HUES64 (cell line): ENCODE data around the gene KIAA0408. TPM values are rescaled to one million over a fixed set of nuclear protein-coding genes. Genes with fewer than 3 reads are reported as not detected.

Experiments
- H3K27ac ChIP-seq: 2 replicates; pipeline ENCODE4 v1.7.0; 2013; ENCODE audit warnings: low read depth, low read length, inconsistent platforms
- H3K27me3 ChIP-seq: 2 replicates; pipeline ENCODE4 v1.6.1; 2013; ENCODE audit warnings: mild to moderate bottlenecking, low read length; ENCODE audit not compliant: insufficient read depth
- H3K36me3 ChIP-seq: 2 replicates; pipeline ENCODE4 v1.6.1; 2013; ENCODE audit warnings: mild to moderate bottlenecking, low read length; ENCODE audit not compliant: insufficient read depth
- H3K4me1 ChIP-seq: 2 replicates; pipeline ENCODE4 v1.6.1; 2013; ENCODE audit warnings: mild to moderate bottlenecking, low read length, moderate library complexity; ENCODE audit not compliant: insufficient read depth
- H3K4me3 ChIP-seq: 2 replicates; pipeline ENCODE4 v1.5.1; 2013; ENCODE audit warnings: mild to moderate bottlenecking, low read length, moderate library complexity
- H3K9ac ChIP-seq: 2 replicates; pipeline ENCODE4 v1.6.1; 2013; ENCODE audit warnings: mild to moderate bottlenecking, low read depth, low read length
- H3K9me3 ChIP-seq: 2 replicates; pipeline ENCODE4 v1.6.1; 2013; ENCODE audit warnings: low read depth, low read length; ENCODE audit not compliant: insufficient read depth
- WGBS: fragments of 150-250, 120-280 bp; methylation state at CpG from one replicate; pipeline ENCODE4 v1.1.7; 2013; ENCODE audit warnings: missing lambda C conversion rate; 5-methylcytosine and 5-hydroxymethylcytosine counted together
- polyA plus RNA-seq, 2 experiments: library from polyadenylated mRNA; stranded (reverse); fragments of 50-300 nt; gene quantifications; one replicate each; pipeline ENCODE4 v1.2.3, GENCODE V29; 2013

Gene KIAA0408
- 6.2 TPM for polyA plus RNA-seq (2013, experiment 1 of 2)
- 4.2 TPM for polyA plus RNA-seq (2013, experiment 2 of 2)

GRCh38 chr6:127459231-127459641, at the start of gene KIAA0408:
Gene KIAA0408 (minus strand): TSS chr6:127459389. CDS start chr6:127453981, 5,408 bp downstream.
- Histone ChIP-seq H3K9ac (no peak within 1 kb of the TSS), H3K4me3 (no peak within 1 kb of the TSS), H3K4me1 (peaks cover 28% of the 10 kb centered on the region), H3K27ac (no peak within 1 kb of the TSS), H3K36me3 (no peaks in the 10 kb centered on the region), H3K9me3 (no peaks in the 10 kb centered on the region), H3K27me3 (no peaks in the 10 kb centered on the region)
- WGBS = 15% methylated on average over 4 of the region's 4 CpGs

GRCh38 chr6:127506894-127507293, 47.7 kb upstream of the KIAA0408 start:
- Histone ChIP-seq H3K4me1 (no peaks in the 10 kb centered on the region), H3K27me3 (no peaks in the 10 kb centered on the region), H3K36me3 (peaks cover 34% of the 10 kb centered on the region), H3K9ac (no peak overlapping the region), H3K4me3 (no peak overlapping the region), H3K27ac (no peak overlapping the region), H3K9me3 (no peaks in the 10 kb centered on the region)
- WGBS = 88% methylated on average over 1 of the region's 1 CpG

- no peaks in the 10 kb centered on the region; the same call in 1 of the 2 replicates for H3K36me3 ChIP-seq
Measured at GRCh38 chr6:127503022-127503421, 43.8 kb upstream of the KIAA0408 start.

GRCh38 chr6:127497410-127497809, 38.2 kb upstream of the KIAA0408 start:
- no peak overlapping the region for H3K9ac ChIP-seq
- H3K4me1 ChIP-seq = no peaks in the 10 kb centered on the region
- no peaks in the 10 kb centered on the region for H3K9me3 ChIP-seq
- no peak overlapping the region for H3K4me3 ChIP-seq
- H3K27ac ChIP-seq = no peak overlapping the region
- WGBS = 86% methylated on average over 1 of the region's 1 CpG
- no peaks in the 10 kb centered on the region for H3K27me3 ChIP-seq
- H3K36me3 ChIP-seq = no peaks in the 10 kb centered on the region; the same call in 1 of the 2 replicates

More at GRCh38 chr6:127503022-127503421, 43.8 kb upstream of the KIAA0408 start:
- WGBS = 94% methylated on average over 3 of the region's 3 CpGs
- H3K9me3 ChIP-seq = no peaks in the 10 kb centered on the region
- no peak overlapping the region for H3K4me3 ChIP-seq
- no peak overlapping the region for H3K9ac ChIP-seq
- H3K27ac ChIP-seq = no peak overlapping the region
- H3K4me1 ChIP-seq = no peaks in the 10 kb centered on the region
- H3K27me3 ChIP-seq = no peaks in the 10 kb centered on the region

GRCh38 chr6:127496471-127496870, 37.3 kb upstream of the KIAA0408 start:
- WGBS = 90% methylated on average over 1 of the region's 1 CpG
- no peak overlapping the region for H3K9ac ChIP-seq
- no peak overlapping the region for H3K27ac ChIP-seq
- no peaks in the 10 kb centered on the region for H3K9me3 ChIP-seq
- no peak overlapping the region for H3K4me3 ChIP-seq
- peaks cover 2% of the 10 kb centered on the region; the same call in 1 of the 2 replicates for H3K36me3 ChIP-seq
- no peaks in the 10 kb centered on the region for H3K27me3 ChIP-seq
- H3K4me1 ChIP-seq = no peaks in the 10 kb centered on the region

GRCh38 chr6:127494240-127494767, 35.1 kb upstream of the KIAA0408 start:
- H3K27ac ChIP-seq = no peak overlapping the region
- no peak overlapping the region for H3K9ac ChIP-seq
- no peaks in the 10 kb centered on the region for H3K27me3 ChIP-seq
- no peaks in the 10 kb centered on the region for H3K4me1 ChIP-seq
- no peak overlapping the region for H3K4me3 ChIP-seq
- peaks cover 19% of the 10 kb centered on the region for H3K36me3 ChIP-seq
- H3K9me3 ChIP-seq = peaks cover 4% of the 10 kb centered on the region; the same call in 1 of the 2 replicates

GRCh38 chr6:127489248-127489647, 30.1 kb upstream of the KIAA0408 start:
- 100% methylated on average over 1 of the region's 1 CpG for WGBS
- peaks cover 4% of the 10 kb centered on the region; the same call in 1 of the 2 replicates for H3K9me3 ChIP-seq

GRCh38 chr6:127486934-127487333, 27.7 kb upstream of the KIAA0408 start:
- Histone ChIP-seq H3K27me3 (no peaks in the 10 kb centered on the region), H3K36me3 (peaks cover 19% of the 10 kb centered on the region), H3K9me3 (peaks cover 4% of the 10 kb centered on the region; the same call in 1 of the 2 replicates), H3K4me1 (peaks cover 53% of the 10 kb centered on the region), H3K27ac (no peak overlapping the region), H3K4me3 (no peak overlapping the region), H3K9ac (no peak overlapping the region)
- 96% methylated on average over 3 of the region's 3 CpGs for WGBS

More at GRCh38 chr6:127489248-127489647, 30.1 kb upstream of the KIAA0408 start:
- Histone ChIP-seq H3K4me1 (peaks cover 31% of the 10 kb centered on the region), H3K9ac (no peak overlapping the region), H3K27ac (no peak overlapping the region), H3K36me3 (peaks cover 19% of the 10 kb centered on the region), H3K27me3 (no peaks in the 10 kb centered on the region), H3K4me3 (no peak overlapping the region)

GRCh38 chr6:127484212-127484863, 25.1 kb upstream of the KIAA0408 start:
- Histone ChIP-seq H3K27ac (peak overlapping the region; percentile 82), H3K27me3 (no peaks in the 10 kb centered on the region), H3K9me3 (no peaks in the 10 kb centered on the region), H3K36me3 (no peaks in the 10 kb centered on the region; the same call in 1 of the 2 replicates), H3K9ac (peak overlapping the region; percentile 52), H3K4me3 (no peak overlapping the region; the same call in 1 of the 2 replicates), H3K4me1 (peaks cover 59% of the 10 kb centered on the region)
- 81% methylated on average over 2 of the region's 3 CpGs for WGBS

- H3K27ac ChIP-seq = peak overlapping the region; percentile 94
- peak overlapping the region; percentile 52 for H3K9ac ChIP-seq
Measured at GRCh38 chr6:127483399-127484055, 24.3 kb upstream of the KIAA0408 start.

GRCh38 chr6:127482325-127482724, 23.1 kb upstream of the KIAA0408 start:
- H3K4me1 ChIP-seq = peaks cover 54% of the 10 kb centered on the region
- H3K4me3 ChIP-seq = no peak overlapping the region
- H3K36me3 ChIP-seq = peaks cover 7% of the 10 kb centered on the region; the same call in 1 of the 2 replicates
- H3K27me3 ChIP-seq = no peaks in the 10 kb centered on the region
- H3K9ac ChIP-seq = 0 out of 2 replicates have a peak overlapping the region, but pooled peaks have one; percentile 41
- no peaks in the 10 kb centered on the region for H3K9me3 ChIP-seq
- H3K27ac ChIP-seq = peak overlapping the region; percentile 94
- WGBS = 92% methylated on average over 2 of the region's 2 CpGs

More at GRCh38 chr6:127483399-127484055, 24.3 kb upstream of the KIAA0408 start:
- H3K27me3 ChIP-seq = no peaks in the 10 kb centered on the region
- peak overlapping the region; percentile 31 for H3K4me3 ChIP-seq
- H3K4me1 ChIP-seq = peaks cover 59% of the 10 kb centered on the region
- WGBS = 26% methylated on average over 3 of the region's 5 CpGs
- H3K36me3 ChIP-seq = no peaks in the 10 kb centered on the region; the same call in 1 of the 2 replicates
- no peaks in the 10 kb centered on the region for H3K9me3 ChIP-seq
